H9 (cell line): ENCODE results near the gene HIBCH. TPM values are rescaled to one million over a fixed set of nuclear protein-coding genes. Genes with fewer than 3 reads are reported as not detected.
A peak's percentile ranks its signal among the peaks of the same experiment; 100 is the strongest.

Experiments used
- DNase-seq: peaks from one replicate; pipeline ENCODE4 v3.0.0-alpha.2; 2017
- H2AFZ ChIP-seq: one replicate; pipeline ENCODE4 v1.6.1; 2013; ENCODE audit warnings: mild to moderate bottlenecking, low read length, control low read depth, moderate library complexity
- H2AK5ac ChIP-seq: 2 replicates; pipeline ENCODE4 v1.6.1; 2013; ENCODE audit warnings: low read length, control low read depth, mixed read lengths; ENCODE audit not compliant: insufficient read length
- H2BK120ac ChIP-seq: one replicate; pipeline ENCODE4 v1.6.1; 2013; ENCODE audit warnings: low read depth, mild to moderate bottlenecking, low read length, control low read depth, inconsistent platforms; ENCODE audit not compliant: poor library complexity, severe bottlenecking
- H2BK12ac ChIP-seq: 2 replicates; pipeline ENCODE4 v1.6.1; 2013; ENCODE audit warnings: low read length, control low read depth, mixed read lengths, low read depth; ENCODE audit not compliant: insufficient read length
- H2BK15ac ChIP-seq: 2 replicates; pipeline ENCODE4 v1.6.1; 2013; ENCODE audit warnings: low read depth, low read length, control low read depth
- H2BK20ac ChIP-seq: one replicate; pipeline ENCODE4 v1.6.1; 2013; ENCODE audit warnings: low read depth, mild to moderate bottlenecking, low read length, control low read depth, inconsistent platforms; ENCODE audit not compliant: poor library complexity, severe bottlenecking
- H2BK5ac ChIP-seq: 2 replicates; pipeline ENCODE4 v1.6.1; 2013; ENCODE audit warnings: low read length, control low read depth, mixed read lengths; ENCODE audit not compliant: insufficient read length
- H3K14ac ChIP-seq: 2 replicates; pipeline ENCODE4 v1.6.1; 2013; ENCODE audit warnings: low read length, control low read depth; ENCODE audit not compliant: insufficient read depth
- H3K18ac ChIP-seq: 2 replicates; pipeline ENCODE4 v1.6.1; 2013; ENCODE audit warnings: low read depth, mild to moderate bottlenecking, mixed read lengths, low read length, control low read depth; ENCODE audit not compliant: insufficient read length
- H3K23ac ChIP-seq: 2 replicates; pipeline ENCODE4 v1.6.1; 2013; ENCODE audit warnings: low read length, control low read depth, mixed read lengths, low read depth; ENCODE audit not compliant: insufficient read length
- H3K23me2 ChIP-seq: 2 replicates; pipeline ENCODE4 v1.6.1; 2013; ENCODE audit warnings: low read depth, mild to moderate bottlenecking, mixed read lengths, low read length, control low read depth; ENCODE audit not compliant: insufficient read length, poor library complexity, severe bottlenecking
- H3K27ac ChIP-seq: 2 replicates; pipeline ENCODE4 v1.5.1; 2013; ENCODE audit warnings: low read length, control low read depth, mixed read lengths, low read depth; ENCODE audit not compliant: insufficient read length
- H3K27me3 ChIP-seq: 2 replicates; pipeline ENCODE4 v1.6.1; 2013; ENCODE audit warnings: low read length, control low read depth, inconsistent platforms; ENCODE audit not compliant: insufficient read depth
- H3K4ac ChIP-seq: 2 replicates; pipeline ENCODE4 v1.6.1; 2013; ENCODE audit warnings: low read depth, mild to moderate bottlenecking, control low read depth, inconsistent platforms, low read length, moderate library complexity
- H3K4me1 ChIP-seq: 2 replicates; pipeline ENCODE4 v1.6.1; 2013; ENCODE audit warnings: low read length, control low read depth, inconsistent platforms; ENCODE audit not compliant: insufficient read depth
- H3K4me2 ChIP-seq: 2 replicates; pipeline ENCODE4 v1.6.1; 2013; ENCODE audit warnings: low read length, control low read depth, mixed read lengths; ENCODE audit not compliant: insufficient read length, insufficient read depth
- H3K56ac ChIP-seq: 2 replicates; pipeline ENCODE4 v1.6.1; 2013; ENCODE audit warnings: low read depth, mild to moderate bottlenecking, mixed read lengths, low read length, control low read depth; ENCODE audit not compliant: insufficient read length
- H3K79me1 ChIP-seq: 2 replicates; pipeline ENCODE4 v1.6.1; 2013; ENCODE audit warnings: low read depth, mild to moderate bottlenecking, moderate library complexity, low read length, control low read depth, inconsistent platforms; ENCODE audit not compliant: insufficient read depth, poor library complexity, severe bottlenecking
- H3K79me2 ChIP-seq: 2 replicates; pipeline ENCODE4 v1.6.1; 2013; ENCODE audit warnings: low read length, control low read depth, inconsistent platforms; ENCODE audit not compliant: insufficient read depth
- H3K9ac ChIP-seq: 2 replicates; pipeline ENCODE4 v1.6.1; 2013; ENCODE audit warnings: low read length, control low read depth, mixed read lengths; ENCODE audit not compliant: insufficient read length; ENCODE audit errors: extremely low read depth
- H3K9me3 ChIP-seq: one replicate; pipeline ENCODE4 v1.6.1; 2013; ENCODE audit warnings: low read depth, low read length, inconsistent platforms; ENCODE audit not compliant: control insufficient read depth
- H3T11ph ChIP-seq: one replicate; pipeline ENCODE4 v1.6.1; 2013; ENCODE audit warnings: mild to moderate bottlenecking, low read length, control low read depth, inconsistent platforms
- H4K20me1 ChIP-seq: one replicate; pipeline ENCODE4 v1.6.1; 2013; ENCODE audit not compliant: control insufficient read depth, insufficient read length, insufficient read depth
- H4K5ac ChIP-seq: 2 replicates; pipeline ENCODE4 v1.6.1; 2013; ENCODE audit warnings: low read depth, mild to moderate bottlenecking, mixed read lengths, low read length, control low read depth; ENCODE audit not compliant: insufficient read length
- H4K8ac ChIP-seq: replicated peaks from 2 replicates; pipeline ENCODE4 v1.6.1; 2013; ENCODE audit warnings: low read length, control low read depth, mixed read lengths, low read depth; ENCODE audit not compliant: insufficient read length
- H4K91ac ChIP-seq: 2 replicates; pipeline ENCODE4 v1.6.1; 2013; ENCODE audit warnings: low read depth, mild to moderate bottlenecking, moderate library complexity, mixed read lengths, low read length, control low read depth; ENCODE audit not compliant: insufficient read length
- H3K27ac Mint-ChIP-seq, 3 experiments: 2 replicates in 2 of 3; 3 replicates in 1 of 3; pipeline ENCODE4 v1.8.0; 2020 to 2021; ENCODE audit warnings: mixed read lengths in 3 of 3, mild to moderate bottlenecking in 1 of 3, moderate library complexity in 1 of 3
- H3K27me3 Mint-ChIP-seq: 2 replicates; pipeline ENCODE4 v1.8.0; 2021; ENCODE audit warnings: low read depth, mild to moderate bottlenecking, moderate library complexity, mixed read lengths
- H3K36me3 Mint-ChIP-seq, 3 experiments: 2 replicates in 2 of 3; 3 replicates in 1 of 3; pipeline ENCODE4 v1.8.0; 2020 to 2021; ENCODE audit warnings: low read depth in 3 of 3, mixed read lengths in 3 of 3; ENCODE audit not compliant: insufficient read depth in 1 of 3
- H3K4me1 Mint-ChIP-seq, 2 experiments: 2 replicates each; pipeline ENCODE4 v1.8.0; 2020; ENCODE audit warnings: mixed read lengths in 2 of 2
- H3K4me3 Mint-ChIP-seq, 2 experiments: 2 replicates in 1 of 2; 3 replicates in 1 of 2; pipeline ENCODE4 v1.8.0; 2020 to 2021; ENCODE audit warnings: mild to moderate bottlenecking in 2 of 2, mixed read lengths in 2 of 2, moderate library complexity in 1 of 2
- H3K9me3 Mint-ChIP-seq, 2 experiments: 2 replicates in 1 of 2; 3 replicates in 1 of 2; pipeline ENCODE4 v1.8.0; 2020; ENCODE audit warnings: mild to moderate bottlenecking in 2 of 2, mixed read lengths in 2 of 2, moderate library complexity in 1 of 2
- WGBS: extraction: QIAGEN DNeasy Blood & Tissue Kit; methylation state at CpG from one replicate; pipeline ENCODE4 v1.1.7; 2013; ENCODE audit warnings: missing lambda C conversion rate, low lambda C conversion rate, mixed read lengths; ENCODE audit not compliant: insufficient read length; ENCODE audit errors: extremely low coverage; 5-methylcytosine and 5-hydroxymethylcytosine counted together
- total RNA-seq: library from RNA; stranded (reverse); gene quantifications from 2 replicates; pipeline ENCODE4 v1.2.1, GENCODE V29; 2021
- TF ChIP-seq, protein P1 (sequence below): fragments of 200-600 bp; sonication (generic); conservative IDR thresholded peaks from 3 replicates; pipeline ENCODE4 v1.8.0; 2021; ENCODE audit warnings: antibody characterized with exemption, mild to moderate bottlenecking

The HIBCH gene
- total RNA-seq, 1 experiment from 2014 or later, result 28.0 TPM

DNA sequence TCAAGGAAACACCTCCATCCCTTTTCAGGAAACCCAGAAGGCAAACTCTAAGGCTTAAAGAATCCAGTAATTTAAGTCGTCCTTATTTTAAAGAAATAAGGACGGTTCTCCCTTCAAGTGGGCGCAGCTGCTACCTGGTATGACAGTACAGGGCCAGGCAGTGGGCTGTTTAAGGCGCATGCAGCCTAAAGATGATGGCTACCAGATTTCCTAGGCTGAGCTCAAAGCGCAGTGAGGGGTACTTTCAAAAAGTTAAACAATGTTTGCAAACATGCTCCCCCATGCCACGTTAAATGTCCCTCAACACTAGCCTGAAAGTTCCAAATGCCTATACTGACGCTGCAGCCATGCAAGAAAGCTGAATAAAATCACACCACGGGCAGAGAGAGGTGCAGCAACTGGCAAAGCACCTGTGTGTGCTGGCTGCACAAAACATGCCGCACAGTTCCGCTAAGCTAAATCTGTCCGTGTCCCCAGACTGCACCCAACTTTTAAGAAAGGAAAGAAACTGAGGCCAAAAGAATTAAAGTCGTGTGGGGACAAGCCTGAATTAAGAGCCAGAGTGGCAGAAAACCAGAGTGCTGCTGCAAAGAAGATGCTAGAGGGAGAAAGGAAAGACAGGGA is 583 bp downstream of the HIBCH start:
- no peak overlapping the region for H3K27ac ChIP-seq
- no peaks in the 10 kb centered on the region for H3K4me1 ChIP-seq
- Mint-ChIP-seq H3K27me3 (no peaks in the 10 kb centered on the region), H3K27ac (peak overlapping the region; percentile 61 to 89 (median 88); a peak in 6 of 7 replicates), H3K36me3 (peaks cover 0 to 5% (median 3%) of the 10 kb centered on the region in 3 experiments; a peak in 2 of 7 replicates), H3K9me3 (no peaks in the 10 kb centered on the region), H3K4me1 (peaks cover 10 to 11% of the 10 kb centered on the region in 2 experiments), H3K4me3 (peak overlapping the region; percentile 94)
- H4K5ac ChIP-seq, result no peak overlapping the region
- H3K14ac ChIP-seq, result no peak overlapping the region
- no peaks in the 10 kb centered on the region for H4K20me1 ChIP-seq
- no peak overlapping the region for H3T11ph ChIP-seq
- peaks cover 5% of the 10 kb centered on the region for H3K23me2 ChIP-seq
- H3K23ac ChIP-seq, result no peak overlapping the region
- H3K4ac ChIP-seq, result no peak overlapping the region
- no peak overlapping the region for H3K56ac ChIP-seq
- no peak for DNase-seq
- no peak overlapping the region for H2BK120ac ChIP-seq
- H4K8ac ChIP-seq, result no peak overlapping the region
- H3K9ac ChIP-seq, result peak overlapping the region; percentile 35
- no peak overlapping the region for H2BK5ac ChIP-seq
- H2BK20ac ChIP-seq, result no peak overlapping the region
- H2AFZ ChIP-seq, result no peak overlapping the region
- H3K4me2 ChIP-seq, result peak overlapping the region; percentile 76
- no peaks in the 10 kb centered on the region; the same call in 1 of the 2 replicates for H3K79me2 ChIP-seq
- WGBS, result no CpG with 5 or more reads among the region's 12 CpGs
- H3K18ac ChIP-seq, result no peak overlapping the region
- H2AK5ac ChIP-seq, result no peak overlapping the region
- no peaks in the 10 kb centered on the region for H3K9me3 ChIP-seq
- no peak overlapping the region for H2BK12ac ChIP-seq
- H4K91ac ChIP-seq, result no peak overlapping the region
- H3K79me1 ChIP-seq, result peaks cover 5% of the 10 kb centered on the region
- H2BK15ac ChIP-seq, result no peak overlapping the region
- H3K27me3 ChIP-seq, result no peaks in the 10 kb centered on the region
- TF ChIP-seq, protein P1, sequence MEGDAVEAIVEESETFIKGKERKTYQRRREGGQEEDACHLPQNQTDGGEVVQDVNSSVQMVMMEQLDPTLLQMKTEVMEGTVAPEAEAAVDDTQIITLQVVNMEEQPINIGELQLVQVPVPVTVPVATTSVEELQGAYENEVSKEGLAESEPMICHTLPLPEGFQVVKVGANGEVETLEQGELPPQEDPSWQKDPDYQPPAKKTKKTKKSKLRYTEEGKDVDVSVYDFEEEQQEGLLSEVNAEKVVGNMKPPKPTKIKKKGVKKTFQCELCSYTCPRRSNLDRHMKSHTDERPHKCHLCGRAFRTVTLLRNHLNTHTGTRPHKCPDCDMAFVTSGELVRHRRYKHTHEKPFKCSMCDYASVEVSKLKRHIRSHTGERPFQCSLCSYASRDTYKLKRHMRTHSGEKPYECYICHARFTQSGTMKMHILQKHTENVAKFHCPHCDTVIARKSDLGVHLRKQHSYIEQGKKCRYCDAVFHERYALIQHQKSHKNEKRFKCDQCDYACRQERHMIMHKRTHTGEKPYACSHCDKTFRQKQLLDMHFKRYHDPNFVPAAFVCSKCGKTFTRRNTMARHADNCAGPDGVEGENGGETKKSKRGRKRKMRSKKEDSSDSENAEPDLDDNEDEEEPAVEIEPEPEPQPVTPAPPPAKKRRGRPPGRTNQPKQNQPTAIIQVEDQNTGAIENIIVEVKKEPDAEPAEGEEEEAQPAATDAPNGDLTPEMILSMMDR, result no peak
